CD14-positive monocyte (primary cell): ENCODE measurements around the gene PSMG3. TPM values are rescaled to one million over a fixed set of nuclear protein-coding genes. Genes with fewer than 3 reads are reported as not detected.

Experiments used
- DNase-seq, 3 donors: peaks; one replicate each; pipeline ENCODE4 v3.0.0-alpha.2; 2011 to 2022
- H2AFZ ChIP-seq: 2 replicates; pipeline ENCODE4 v1.6.0; 2012; ENCODE audit warnings: mild to moderate bottlenecking, low read depth, low read length, inconsistent platforms; ENCODE audit not compliant: insufficient read depth, poor library complexity, severe bottlenecking
- H3K27ac ChIP-seq, 2 donors: 1 replicate in 1 of 2; 2 replicates in 1 of 2; pipeline ENCODE4 v1.5.1; 2012 to 2013; ENCODE audit warnings: low read length in 2 of 2, control low read depth in 1 of 2, inconsistent platforms in 1 of 2, low read depth in 1 of 2, mild to moderate bottlenecking in 1 of 2
- H3K27me3 ChIP-seq, 2 donors: one replicate each; pipeline versions ENCODE4 v1.6.0 to v1.6.1; 2011 to 2013; ENCODE audit warnings: low read length in 2 of 2; ENCODE audit not compliant: control insufficient read depth in 2 of 2, insufficient read depth in 2 of 2
- H3K36me3 ChIP-seq, 2 donors: replicated peaks in 1 of 2; 1 replicate in 1 of 2; 2 replicates in 1 of 2; pipeline versions ENCODE4 v1.5.1 to v1.6.1; 2012 to 2013; ENCODE audit warnings: low read length in 2 of 2, control low read depth in 1 of 2, inconsistent platforms in 1 of 2, mild to moderate bottlenecking in 1 of 2; ENCODE audit not compliant: insufficient read depth in 2 of 2, control insufficient read depth in 1 of 2
- H3K4me1 ChIP-seq, 2 donors: 1 replicate in 1 of 2; 2 replicates in 1 of 2; pipeline versions ENCODE4 v1.5.1 to v1.6.1; 2012 to 2013; ENCODE audit warnings: low read length in 2 of 2, control low read depth in 1 of 2, inconsistent platforms in 1 of 2, mild to moderate bottlenecking in 1 of 2, moderate library complexity in 1 of 2; ENCODE audit not compliant: insufficient read depth in 2 of 2, control insufficient read depth in 1 of 2
- H3K4me2 ChIP-seq: replicated peaks from 2 replicates; pipeline ENCODE3; 2012; ENCODE audit warnings: low read length, moderate library complexity, mild to moderate bottlenecking; ENCODE audit not compliant: poor library complexity, severe bottlenecking; ENCODE audit errors: extremely low read depth
- H3K4me3 ChIP-seq, 3 experiments: fragments of 200-600 bp in 1 of 3; sonication (generic) in 1 of 3; replicated peaks in 1 of 3; 1 replicate in 2 of 3; 2 replicates in 1 of 3; pipeline ENCODE4 v1.5.1; 2011 to 2013; ENCODE audit warnings: low read length in 3 of 3, mild to moderate bottlenecking in 3 of 3, control low read depth in 2 of 3, low read depth in 2 of 3, inconsistent platforms in 1 of 3, moderate library complexity in 1 of 3
- H3K79me2 ChIP-seq: 2 replicates; pipeline ENCODE4 v1.6.0; 2012; ENCODE audit warnings: mild to moderate bottlenecking, control low read depth, inconsistent platforms, low read length, moderate library complexity; ENCODE audit not compliant: insufficient read depth
- H3K9ac ChIP-seq: 2 replicates; pipeline ENCODE4 v1.6.0; 2017; ENCODE audit warnings: low read length, mild to moderate bottlenecking; ENCODE audit not compliant: insufficient read depth, poor library complexity, severe bottlenecking
- H3K9me3 ChIP-seq, 2 donors: replicated peaks in 1 of 2; 1 replicate in 1 of 2; 2 replicates in 1 of 2; pipeline versions ENCODE4 v1.5.1 to v1.6.1; 2012 to 2013; ENCODE audit warnings: low read length in 2 of 2, control low read depth in 1 of 2; ENCODE audit not compliant: control insufficient read depth in 1 of 2, insufficient read depth in 1 of 2
- H4K20me1 ChIP-seq: 2 replicates; pipeline ENCODE4 v1.6.0; 2012; ENCODE audit warnings: mild to moderate bottlenecking, low read length, control low read depth, moderate library complexity; ENCODE audit not compliant: insufficient read depth
- H3K27ac Mint-ChIP-seq, 7 donors: one replicate each; pipeline ENCODE4 v1.8.0; 2020; ENCODE audit warnings: mild to moderate bottlenecking in 7 of 7, mixed read lengths in 7 of 7, moderate library complexity in 6 of 7, inconsistent platforms in 2 of 7
- H3K27me3 Mint-ChIP-seq, 3 donors: one replicate each; pipeline ENCODE4 v1.8.0; 2021 to 2022; ENCODE audit warnings: low read depth in 3 of 3, mild to moderate bottlenecking in 3 of 3, mixed read lengths in 3 of 3, moderate library complexity in 3 of 3, inconsistent platforms in 1 of 3
- H3K36me3 Mint-ChIP-seq, 2 donors: one replicate each; pipeline ENCODE4 v1.8.0; 2020; ENCODE audit warnings: mixed read lengths in 2 of 2, inconsistent platforms in 1 of 2, mild to moderate bottlenecking in 1 of 2
- H3K4me1 Mint-ChIP-seq: one replicate; pipeline ENCODE4 v1.8.0; 2020; ENCODE audit warnings: mild to moderate bottlenecking, mixed read lengths
- H3K4me3 Mint-ChIP-seq, 2 donors: one replicate each; pipeline ENCODE4 v1.8.0; 2020; ENCODE audit warnings: mild to moderate bottlenecking in 2 of 2, mixed read lengths in 2 of 2, moderate library complexity in 1 of 2
- H3K9me3 Mint-ChIP-seq, 7 donors: one replicate each; pipeline ENCODE4 v1.8.0; 2020 to 2022; ENCODE audit warnings: mixed read lengths in 7 of 7, mild to moderate bottlenecking in 6 of 7, moderate library complexity in 6 of 7, inconsistent platforms in 2 of 7
- WGBS: methylation state at CpG from one replicate; pipeline ENCODE4 v1.1.5; 2013; ENCODE audit warnings: missing lambda C conversion rate; ENCODE audit not compliant: insufficient coverage; 5-methylcytosine and 5-hydroxymethylcytosine counted together
- intact Hi-C, 2 donors: fragments of 100-400 bp; cut with micrococcal nuclease; formaldehyde crosslinking; loops; one replicate each; pipeline versions ENCODE4 v1.15.0 to v1.15.1; 2023
- polyA plus RNA-seq, 3 donors: library from polyadenylated mRNA; depleted of rRNA in 1 of 3; unstranded in 2 of 3; stranded (reverse) in 1 of 3; fragments of 300-500 nt in 2 of 3; fragments of >200 nt in 1 of 3; fragmentation: Illumina TruSeq in 2 of 3; gene quantifications; 1 replicate in 2 of 3; 2 replicates in 1 of 3; pipeline ENCODE4 v1.2.3, GENCODE V29; 2012 to 2021
- TF ChIP-seq, protein P1 (sequence below): fragments of 200-600 bp; IDR thresholded peaks from one replicate; pipeline ENCODE4 v1.8.0; 2022; ENCODE audit warnings: antibody characterized with exemption, mild to moderate bottlenecking

Gene PSMG3
- polyA plus RNA-seq, 3 donors: 32.6 to 38.8 (median 34.5) TPM

DNA sequence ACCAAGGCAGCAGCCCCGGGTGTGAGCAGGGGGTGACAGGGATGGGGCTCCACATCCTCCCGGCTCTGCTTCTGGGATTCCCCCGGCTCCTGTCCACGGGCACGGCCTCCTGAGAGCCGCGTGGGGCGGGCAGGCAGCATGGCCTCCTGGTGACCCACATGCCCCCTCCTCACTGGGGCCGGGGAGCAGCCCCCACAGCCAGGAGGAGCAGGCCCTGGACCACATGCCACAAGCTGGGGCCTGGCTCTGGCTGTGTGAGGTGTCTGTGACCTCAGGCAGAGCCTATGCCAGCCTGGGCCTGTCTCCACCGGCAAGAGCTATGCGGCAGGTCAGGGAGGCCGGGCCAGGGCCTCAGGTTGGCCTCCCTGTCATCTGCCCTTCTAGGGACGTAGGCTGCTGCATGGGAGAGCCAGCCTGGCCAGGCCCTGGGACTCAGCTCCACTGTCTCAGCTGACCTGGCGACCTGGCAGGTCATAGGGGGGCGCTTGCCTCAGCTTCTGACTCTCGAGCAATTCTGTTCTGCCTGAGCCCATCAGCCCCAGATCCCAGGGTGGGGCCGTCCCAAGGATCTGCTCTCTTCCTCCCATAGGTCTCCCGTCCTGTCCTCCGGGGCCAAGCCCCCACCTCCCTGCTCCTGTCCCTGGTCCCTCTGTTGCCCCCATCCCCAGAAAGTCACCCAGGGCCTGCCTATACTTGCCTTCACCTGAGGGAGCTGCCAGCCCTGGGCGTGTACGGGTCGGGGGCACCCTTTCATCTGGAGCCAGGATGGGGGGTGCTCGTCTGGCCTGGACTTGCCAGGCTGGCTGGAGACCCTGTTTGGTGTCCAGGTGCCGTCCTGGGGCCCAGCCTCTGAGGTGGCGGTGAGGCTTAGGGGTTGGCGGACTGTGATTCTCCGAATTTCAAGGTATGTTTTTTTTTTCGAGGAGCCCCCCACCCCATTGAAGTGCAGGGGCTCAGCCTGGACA, 9.9 kb downstream of the PSMG3 start:
- H3K9me3 Mint-ChIP-seq: peaks cover 0 to 7% (median 0%) of the 10 kb centered on the region in 7 donors
- intact Hi-C loops: loop anchor here in 1 of 2 donors (10.0 kb wide), 1 partner anchor 45 kb away; no protein-coding TSS in a partner anchor
- H3K9me3 ChIP-seq: no peaks in the 10 kb centered on the region
- H3K79me2 ChIP-seq: no peaks in the 10 kb centered on the region
- peaks cover 14% of the 10 kb centered on the region for H3K4me1 Mint-ChIP-seq
- H3K36me3 ChIP-seq: no peaks in the 10 kb centered on the region
- H3K27ac Mint-ChIP-seq: no peak overlapping the region
- no peak for DNase-seq
- peaks cover 4% of the 10 kb centered on the region in 2 donors for H3K4me1 ChIP-seq
- no peak overlapping the region for H3K4me3 ChIP-seq
- peaks cover 0 to 4% of the 10 kb centered on the region in 2 donors for H3K36me3 Mint-ChIP-seq
- H4K20me1 ChIP-seq: no peaks in the 10 kb centered on the region
- H3K9ac ChIP-seq: no peak overlapping the region
- H3K4me2 ChIP-seq: no peak overlapping the region
- TF ChIP-seq, protein P1, sequence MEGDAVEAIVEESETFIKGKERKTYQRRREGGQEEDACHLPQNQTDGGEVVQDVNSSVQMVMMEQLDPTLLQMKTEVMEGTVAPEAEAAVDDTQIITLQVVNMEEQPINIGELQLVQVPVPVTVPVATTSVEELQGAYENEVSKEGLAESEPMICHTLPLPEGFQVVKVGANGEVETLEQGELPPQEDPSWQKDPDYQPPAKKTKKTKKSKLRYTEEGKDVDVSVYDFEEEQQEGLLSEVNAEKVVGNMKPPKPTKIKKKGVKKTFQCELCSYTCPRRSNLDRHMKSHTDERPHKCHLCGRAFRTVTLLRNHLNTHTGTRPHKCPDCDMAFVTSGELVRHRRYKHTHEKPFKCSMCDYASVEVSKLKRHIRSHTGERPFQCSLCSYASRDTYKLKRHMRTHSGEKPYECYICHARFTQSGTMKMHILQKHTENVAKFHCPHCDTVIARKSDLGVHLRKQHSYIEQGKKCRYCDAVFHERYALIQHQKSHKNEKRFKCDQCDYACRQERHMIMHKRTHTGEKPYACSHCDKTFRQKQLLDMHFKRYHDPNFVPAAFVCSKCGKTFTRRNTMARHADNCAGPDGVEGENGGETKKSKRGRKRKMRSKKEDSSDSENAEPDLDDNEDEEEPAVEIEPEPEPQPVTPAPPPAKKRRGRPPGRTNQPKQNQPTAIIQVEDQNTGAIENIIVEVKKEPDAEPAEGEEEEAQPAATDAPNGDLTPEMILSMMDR: no peak
- H3K4me3 Mint-ChIP-seq: no peak overlapping the region
- 95% methylated on average over 16 of the region's 28 CpGs for WGBS
- no peak overlapping the region for H2AFZ ChIP-seq
- peaks cover 0 to 2% of the 10 kb centered on the region in 2 donors for H3K27me3 ChIP-seq
- no peak overlapping the region for H3K27ac ChIP-seq
- peaks cover 3 to 11% (median 4%) of the 10 kb centered on the region in 3 donors for H3K27me3 Mint-ChIP-seq

GRCh38 chr7:1558841-1559625, 10.8 kb downstream of the PSMG3 start:
- no peak overlapping the region for H3K27ac Mint-ChIP-seq
- Histone ChIP-seq H4K20me1 (no peaks in the 10 kb centered on the region), H2AFZ (no peak overlapping the region), H3K36me3 (no peaks in the 10 kb centered on the region), H3K9ac (no peak overlapping the region), H3K79me2 (no peaks in the 10 kb centered on the region), H3K27ac (no peak overlapping the region), H3K9me3 (no peaks in the 10 kb centered on the region), H3K4me2 (no peak overlapping the region), H3K4me1 (peaks cover 2 to 4% of the 10 kb centered on the region in 2 donors), H3K27me3 (peaks cover 0 to 1% of the 10 kb centered on the region in 2 donors), H3K4me3 (no peak overlapping the region)
- peaks cover 0 to 8% (median 2%) of the 10 kb centered on the region in 3 donors for H3K27me3 Mint-ChIP-seq
- intact Hi-C loops: no loop called here
- no peak for DNase-seq
- peaks cover 0 to 6% (median 0%) of the 10 kb centered on the region in 7 donors for H3K9me3 Mint-ChIP-seq
- no peak overlapping the region for H3K4me3 Mint-ChIP-seq
- TF ChIP-seq, protein P1: no peak
- no peaks in the 10 kb centered on the region for H3K36me3 Mint-ChIP-seq
- WGBS: 96% methylated on average over 24 of the region's 32 CpGs
- peaks cover 7% of the 10 kb centered on the region for H3K4me1 Mint-ChIP-seq
